Epidermal melanocyte (primary cell): ENCODE measurements around the gene CLCF1.
A peak's percentile ranks its signal among the peaks of the same experiment; 100 is the strongest.
"Not testable (repeated sequence)": the region's sequence is repeated elsewhere in the genome, so short reads cannot be mapped to it uniquely, and the experiment has no call there.

Experiments
- DNase-seq: peaks from one replicate; pipeline ENCODE4 v3.0.0; 2011; ENCODE audit warnings: low spot score; ENCODE audit not compliant: insufficient read length

CLCF1 gene

GRCh38 chr11:67409261-67409666, 35.9 kb upstream of the CLCF1 start:
- DNase-seq: no peak

DNA sequence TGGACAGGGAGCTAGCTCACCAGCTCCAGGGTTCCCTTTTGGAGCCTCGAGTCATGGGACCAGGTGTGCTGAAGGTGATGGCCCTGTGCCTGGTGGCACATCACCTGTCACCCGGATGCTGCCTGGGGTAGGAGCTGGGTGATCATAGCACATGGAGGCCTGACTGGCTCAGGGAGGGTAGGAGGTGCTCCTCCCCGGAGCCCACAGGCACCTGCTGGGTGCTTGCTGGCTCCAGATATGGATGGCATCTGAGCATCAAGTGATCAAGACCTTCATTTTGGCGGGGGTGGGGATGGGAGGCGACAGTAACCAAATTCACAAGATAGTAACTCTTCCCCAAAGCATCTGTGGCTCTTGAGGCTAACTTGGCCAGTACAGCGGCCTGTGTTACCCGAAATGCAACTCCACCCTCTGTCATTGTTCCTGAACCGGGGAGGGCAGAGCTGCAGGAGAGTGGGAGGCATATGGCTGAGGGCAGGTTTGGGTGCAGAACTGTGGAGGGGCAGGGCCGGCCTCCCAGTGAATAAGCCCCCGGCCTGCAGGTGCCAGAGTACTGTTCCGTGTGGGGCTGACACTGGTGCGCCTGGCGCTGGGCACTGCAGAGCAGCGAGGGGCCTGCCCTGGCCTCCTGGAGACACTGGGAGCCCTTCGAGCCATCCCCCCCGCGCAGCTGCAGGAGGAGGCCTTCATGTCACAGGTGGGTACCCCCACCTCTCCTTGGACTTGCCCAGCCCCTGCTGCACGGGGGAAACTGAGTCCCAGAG, 35.2 kb upstream of the CLCF1 start:
- no peak for DNase-seq

- no peak for DNase-seq
Observed at GRCh38 chr11:67407688-67408163, 34.3 kb upstream of the CLCF1 start.

- DNase-seq: no peak
Observed at GRCh38 chr11:67406969-67407687, 33.7 kb upstream of the CLCF1 start.

- DNase-seq: no peak
Observed at GRCh38 chr11:67406420-67406968, 33.1 kb upstream of the CLCF1 start.

DNA sequence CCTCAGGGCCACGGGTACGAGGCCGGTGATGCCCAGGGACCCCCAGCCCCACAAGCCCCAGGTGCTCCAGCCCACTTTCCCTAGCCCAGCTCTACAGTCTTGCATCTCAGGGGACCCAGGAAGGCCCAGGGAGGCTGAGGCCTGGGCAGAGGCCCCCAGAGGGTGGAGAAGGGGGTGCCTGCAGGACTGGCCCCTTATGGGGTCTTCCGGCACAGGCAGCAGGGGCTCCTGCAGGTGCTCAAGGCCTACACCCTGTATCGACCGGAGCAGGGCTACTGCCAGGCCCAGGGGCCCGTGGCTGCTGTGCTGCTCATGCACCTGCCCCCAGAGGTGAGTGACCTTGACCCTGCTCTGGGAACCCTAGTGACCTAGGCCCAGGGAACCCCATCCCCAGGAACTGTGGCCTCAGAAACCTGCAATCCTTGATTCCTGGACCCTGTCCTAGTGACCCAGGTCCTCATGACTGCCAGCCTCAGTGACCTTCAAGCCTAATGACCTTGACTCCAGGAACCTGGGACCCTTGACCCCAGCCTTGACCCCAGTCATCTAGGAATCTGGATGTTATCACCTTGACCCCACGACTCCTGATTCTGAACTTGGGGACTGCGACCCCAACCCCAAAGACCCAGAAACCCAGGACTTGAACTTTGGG, 32.4 kb upstream of the CLCF1 start:
- no peak for DNase-seq

DNA sequence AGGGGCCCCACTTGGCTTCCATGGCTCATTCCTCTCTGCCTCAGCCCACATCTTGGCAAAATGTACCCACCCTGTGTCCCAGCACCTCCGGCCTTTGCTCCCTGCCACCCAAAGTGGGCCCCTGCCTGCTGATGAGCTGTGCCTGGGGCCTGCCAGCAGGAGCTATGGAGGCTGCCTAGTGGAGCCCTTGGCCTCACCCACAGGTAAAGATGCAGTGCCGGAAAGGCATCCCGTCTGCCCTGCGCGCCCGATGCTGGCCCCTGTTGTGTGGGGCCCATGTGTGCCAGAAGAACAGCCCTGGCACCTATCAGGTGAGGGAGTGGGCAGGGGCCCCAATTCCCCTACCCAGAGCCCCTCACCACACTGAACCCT, 31.8 kb upstream of the CLCF1 start:
- no peak for DNase-seq

DNA sequence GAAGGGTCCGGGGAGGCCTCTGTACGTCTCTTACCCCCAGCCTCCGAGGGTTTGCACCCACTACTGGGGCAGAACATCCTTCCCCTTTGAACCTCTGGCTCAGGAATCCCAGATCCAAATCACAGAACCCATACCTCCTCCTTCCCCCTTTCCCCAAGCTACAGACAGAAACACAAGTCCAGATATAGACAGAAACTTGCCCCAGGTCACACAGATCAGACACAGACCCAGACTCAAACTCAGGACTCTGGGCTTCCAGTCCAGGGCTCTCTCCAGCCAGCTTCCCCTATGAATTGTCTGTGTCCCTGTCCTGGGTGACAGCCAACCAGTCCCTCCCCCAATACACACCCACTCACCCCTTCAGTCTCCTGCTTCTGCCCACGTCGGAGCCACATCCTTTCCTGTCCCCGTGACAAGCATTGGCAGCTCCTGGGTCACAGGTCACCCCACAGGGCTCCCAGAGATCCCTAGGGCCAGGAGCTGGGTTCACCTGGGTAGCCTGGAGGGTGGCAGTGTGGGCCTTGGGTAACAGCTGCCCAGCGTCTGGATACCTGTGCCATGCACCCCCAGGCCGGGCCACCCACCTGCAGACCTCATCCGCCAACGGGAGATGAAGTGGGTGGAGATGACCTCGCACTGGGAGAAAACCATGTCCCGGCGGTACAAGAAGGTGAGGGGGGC, 31.3 kb upstream of the CLCF1 start:
- DNase-seq: no peak

GRCh38 chr11:67403085-67403484, 29.7 kb upstream of the CLCF1 start:
- DNase-seq: not testable (repeated sequence)

- DNase-seq: not testable (repeated sequence)
Observed at GRCh38 chr11:67402192-67402839, 28.9 kb upstream of the CLCF1 start.

- DNase-seq: peak; percentile 98
Observed at GRCh38 chr11:67401495-67402191, 28.2 kb upstream of the CLCF1 start, which contains the start of gene PPP1CA. TSS of gene PPP1CA (minus strand) at chr11:67401858. CDS start at chr11:67401782, 76 bp downstream.

GRCh38 chr11:67400942-67401494, 27.6 kb upstream of the CLCF1 start:
- DNase-seq: no peak

- no peak for DNase-seq
Observed at GRCh38 chr11:67400251-67400941, 27.0 kb upstream of the CLCF1 start.

- no peak for DNase-seq
Observed at GRCh38 chr11:67398661-67399563, 25.5 kb upstream of the CLCF1 start.

DNA sequence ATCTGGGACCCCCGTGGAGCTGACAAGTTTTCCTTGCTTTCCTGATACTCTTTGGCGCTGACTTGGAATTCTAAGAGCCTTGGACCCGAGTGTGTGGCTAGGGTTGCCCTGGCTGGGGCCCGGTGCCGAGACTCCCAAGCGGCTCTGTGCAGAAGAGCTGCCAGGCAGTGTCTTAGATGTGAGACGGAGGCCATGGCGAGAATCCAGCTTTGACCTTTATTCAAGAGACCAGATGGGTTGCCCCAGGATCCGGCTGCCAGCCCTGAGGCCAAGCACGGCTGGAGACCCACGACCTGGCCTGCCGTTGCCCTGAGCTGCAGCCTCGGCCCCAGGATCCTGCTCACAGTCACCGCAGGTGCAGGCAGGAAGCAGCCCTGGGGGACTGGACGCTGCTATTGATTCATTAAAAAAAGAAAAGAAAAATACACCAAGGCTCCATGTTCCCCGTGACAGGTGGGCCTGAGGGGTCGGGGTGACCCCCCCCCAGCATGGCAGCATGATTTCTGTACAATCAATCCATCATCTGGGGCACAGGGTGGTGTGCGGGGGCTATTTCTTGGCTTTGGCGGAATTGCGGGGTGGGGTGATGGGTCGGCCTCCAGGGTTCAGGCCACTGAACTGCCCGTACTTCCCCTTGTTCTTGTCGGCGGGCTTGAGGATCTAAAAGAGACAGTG, 24.7 kb upstream of the CLCF1 start:
- DNase-seq: no peak

DNA sequence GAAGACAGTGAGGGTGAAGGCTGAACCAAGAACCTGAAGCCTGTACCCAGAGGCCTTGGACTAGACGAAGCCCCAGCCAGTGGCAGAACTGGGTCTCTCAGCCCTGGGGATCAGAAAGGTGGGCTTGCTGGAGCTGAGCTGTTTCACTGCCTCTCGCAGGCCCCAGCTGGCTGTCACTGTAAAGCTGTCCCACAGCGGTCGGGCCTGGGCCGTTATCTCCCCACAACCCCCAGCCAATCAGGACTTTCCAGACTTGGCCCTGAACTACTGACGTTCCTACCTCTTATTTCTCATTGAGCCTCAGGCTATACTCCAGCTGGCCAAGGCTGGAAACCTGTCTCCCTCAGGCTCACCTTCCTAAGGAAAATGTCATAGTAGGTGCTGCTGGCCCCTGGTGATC, 24.1 kb upstream of the CLCF1 start:
- no peak for DNase-seq

GRCh38 chr11:67396587-67397389, 23.4 kb upstream of the CLCF1 start:
- no peak for DNase-seq
